Measurements from ENCODE around the gene LHX4. TPM values are rescaled to one million over a fixed set of nuclear protein-coding genes. Genes with fewer than 3 reads are reported as not detected.

Gene LHX4
- total and polyA plus RNA-seq, 2 donors from 2014 or later = 0.37 TPM; not detected in 1

- Histone ChIP-seq H3K36me3 (ENCODE audit: control insufficient read depth in 2 of 3, insufficient read depth in 3 of 3, low read length in 3 of 3) (no peaks in the 10 kb centered on the region), H3K4me3 (ENCODE audit: low read length in 3 of 3) (no peak overlapping the region), H3K9me3 (ENCODE audit: control insufficient read depth in 2 of 3, insufficient read depth in 1 of 3, low read length in 3 of 3) (no peaks in the 10 kb centered on the region), H3K4me1 (ENCODE audit: control insufficient read depth in 2 of 3, insufficient read depth in 2 of 3, low read depth in 1 of 3, low read length in 3 of 3) (peaks cover 0 to 25% (median 10%) of the 10 kb centered on the region in 3 donors), H3K27me3 (ENCODE audit: control insufficient read depth, insufficient read depth, low read length) (no peaks in the 10 kb centered on the region), H3K9ac (ENCODE audit: low read length in 3 of 3) (no peak overlapping the region), H3K27ac (ENCODE audit: low read depth in 2 of 2, low read length in 2 of 2) (no peak overlapping the region)
- no peak for FAIRE-seq
- intact Hi-C loops (cut with DNase I) = loop anchor here (10.0 kb wide), 1 partner anchor 217 kb away; no protein-coding TSS in a partner anchor
- peak in 3 of 5 donors; percentile 31 to 52 (median 36) for DNase-seq
- TF ChIP-seq, protein P1, sequence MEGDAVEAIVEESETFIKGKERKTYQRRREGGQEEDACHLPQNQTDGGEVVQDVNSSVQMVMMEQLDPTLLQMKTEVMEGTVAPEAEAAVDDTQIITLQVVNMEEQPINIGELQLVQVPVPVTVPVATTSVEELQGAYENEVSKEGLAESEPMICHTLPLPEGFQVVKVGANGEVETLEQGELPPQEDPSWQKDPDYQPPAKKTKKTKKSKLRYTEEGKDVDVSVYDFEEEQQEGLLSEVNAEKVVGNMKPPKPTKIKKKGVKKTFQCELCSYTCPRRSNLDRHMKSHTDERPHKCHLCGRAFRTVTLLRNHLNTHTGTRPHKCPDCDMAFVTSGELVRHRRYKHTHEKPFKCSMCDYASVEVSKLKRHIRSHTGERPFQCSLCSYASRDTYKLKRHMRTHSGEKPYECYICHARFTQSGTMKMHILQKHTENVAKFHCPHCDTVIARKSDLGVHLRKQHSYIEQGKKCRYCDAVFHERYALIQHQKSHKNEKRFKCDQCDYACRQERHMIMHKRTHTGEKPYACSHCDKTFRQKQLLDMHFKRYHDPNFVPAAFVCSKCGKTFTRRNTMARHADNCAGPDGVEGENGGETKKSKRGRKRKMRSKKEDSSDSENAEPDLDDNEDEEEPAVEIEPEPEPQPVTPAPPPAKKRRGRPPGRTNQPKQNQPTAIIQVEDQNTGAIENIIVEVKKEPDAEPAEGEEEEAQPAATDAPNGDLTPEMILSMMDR (IDR thresholded peaks at IDR 0.05; ENCODE audit: borderline replicate concordance, extremely low read depth, insufficient read depth) = no peak
Measured at GRCh38 chr1:180257486-180257885, 27.4 kb downstream of the LHX4 start.

GRCh38 chr1:180258290-180258689 is 28.2 kb downstream of the LHX4 start:
- Histone ChIP-seq H3K4me3 (ENCODE audit: low read length in 3 of 3) (no peak overlapping the region), H3K4me1 (ENCODE audit: control insufficient read depth in 2 of 3, insufficient read depth in 2 of 3, low read depth in 1 of 3, low read length in 3 of 3) (peaks cover 0 to 31% (median 17%) of the 10 kb centered on the region in 3 donors), H3K9me3 (ENCODE audit: control insufficient read depth in 2 of 3, insufficient read depth in 1 of 3, low read length in 3 of 3) (no peaks in the 10 kb centered on the region), H3K27me3 (ENCODE audit: control insufficient read depth, insufficient read depth, low read length) (no peaks in the 10 kb centered on the region), H3K27ac (ENCODE audit: low read depth in 2 of 2, low read length in 2 of 2) (no peak overlapping the region), H3K9ac (ENCODE audit: low read length in 3 of 3) (no peak overlapping the region), H3K36me3 (ENCODE audit: control insufficient read depth in 2 of 3, insufficient read depth in 3 of 3, low read length in 3 of 3) (no peaks in the 10 kb centered on the region)
- FAIRE-seq = no peak
- no peak for DNase-seq
- intact Hi-C loops (cut with DNase I) = loop anchor here (10.0 kb wide), 1 partner anchor 217 kb away; no protein-coding TSS in a partner anchor
- TF ChIP-seq, protein P1 (IDR thresholded peaks at IDR 0.05; ENCODE audit: borderline replicate concordance, extremely low read depth, insufficient read depth) = no peak

DNA sequence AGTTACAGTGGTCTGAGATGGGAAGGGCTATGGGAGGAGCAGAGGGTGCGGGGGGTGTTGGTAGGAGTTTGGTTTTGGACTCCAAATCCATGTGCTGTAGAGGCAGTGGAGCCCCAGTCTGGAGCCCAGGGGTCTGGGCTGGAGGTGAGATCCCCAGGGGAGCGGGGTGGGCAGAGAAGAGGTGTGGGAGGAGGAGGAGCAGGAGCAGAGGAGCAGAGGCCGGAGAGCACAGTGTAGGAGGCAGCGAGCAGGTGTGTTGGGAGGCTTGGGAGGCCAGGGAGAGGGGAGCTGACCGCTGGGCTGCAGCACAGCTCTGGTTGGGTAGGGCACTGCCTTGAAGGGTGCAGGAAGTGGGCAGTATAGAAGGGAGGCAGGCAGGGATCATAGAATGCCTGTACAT is 28.9 kb downstream of the LHX4 start:
- Histone ChIP-seq H3K9me3 (ENCODE audit: control insufficient read depth in 2 of 3, insufficient read depth in 1 of 3, low read length in 3 of 3) (no peaks in the 10 kb centered on the region), H3K36me3 (ENCODE audit: control insufficient read depth in 2 of 3, insufficient read depth in 3 of 3, low read length in 3 of 3) (no peaks in the 10 kb centered on the region), H3K27ac (ENCODE audit: low read depth in 2 of 2, low read length in 2 of 2) (no peak overlapping the region), H3K4me3 (ENCODE audit: low read length in 3 of 3) (no peak overlapping the region), H3K9ac (ENCODE audit: low read length in 3 of 3) (no peak overlapping the region), H3K27me3 (ENCODE audit: control insufficient read depth, insufficient read depth, low read length) (no peaks in the 10 kb centered on the region), H3K4me1 (ENCODE audit: control insufficient read depth in 2 of 3, insufficient read depth in 2 of 3, low read depth in 1 of 3, low read length in 3 of 3) (peaks cover 0 to 31% (median 17%) of the 10 kb centered on the region in 3 donors)
- intact Hi-C loops (cut with DNase I) = loop anchor here (10.0 kb wide), 1 partner anchor 216 kb away; no protein-coding TSS in a partner anchor
- TF ChIP-seq, protein P1 (IDR thresholded peaks at IDR 0.05; ENCODE audit: borderline replicate concordance, extremely low read depth, insufficient read depth) = no peak
- FAIRE-seq (no peak), DNase-seq (no peak)
